ENCODE measurements around the gene TOGARAM2. TPM values are rescaled to one million over a fixed set of nuclear protein-coding genes. Genes with fewer than 3 reads are reported as not detected.

TOGARAM2 gene
- total RNA-seq, 1 experiment from 2014 or later = 0.75 TPM

- ChIA-PET CTCF (no interaction called here), POLR2A (ENCODE audit: low non-redundant PET) (no interaction called here)
- intact Hi-C loops (cut with micrococcal nuclease; ENCODE audit: unreplicated experiment) = no loop called here
- BruUV-seq (replicated peaks) = no TSS peak
- no peaks in the 10 kb centered on the region for H3K27me3 ChIP-seq (replicated peaks; ENCODE audit: insufficient read depth, low read depth, low read length, poor library complexity)
- no peaks in the 10 kb centered on the region for H3K36me3 ChIP-seq (ENCODE audit: insufficient read depth, low read length, poor library complexity, severe bottlenecking)
- DNase-seq (ENCODE audit: low spot score) = no peak
- no peak overlapping the region for H3K27ac ChIP-seq (ENCODE audit: low read depth, low read length, poor library complexity, severe bottlenecking)
- no peak overlapping the region for H3K4me3 ChIP-seq (ENCODE audit: low read depth, low read length, poor library complexity, severe bottlenecking)
- no peaks in the 10 kb centered on the region for H3K9me3 ChIP-seq (ENCODE audit: low read depth, low read length, poor library complexity, severe bottlenecking)
- H3K4me1 ChIP-seq (ENCODE audit: insufficient read depth, low read length, poor library complexity, severe bottlenecking) = no peaks in the 10 kb centered on the region
- TF ChIP-seq EZH2 (IDR thresholded peaks at IDR 0.05; ENCODE audit: borderline replicate concordance, low read depth, low read length, poor library complexity, severe bottlenecking) = no peak
- TF ChIP-seq, protein P1, sequence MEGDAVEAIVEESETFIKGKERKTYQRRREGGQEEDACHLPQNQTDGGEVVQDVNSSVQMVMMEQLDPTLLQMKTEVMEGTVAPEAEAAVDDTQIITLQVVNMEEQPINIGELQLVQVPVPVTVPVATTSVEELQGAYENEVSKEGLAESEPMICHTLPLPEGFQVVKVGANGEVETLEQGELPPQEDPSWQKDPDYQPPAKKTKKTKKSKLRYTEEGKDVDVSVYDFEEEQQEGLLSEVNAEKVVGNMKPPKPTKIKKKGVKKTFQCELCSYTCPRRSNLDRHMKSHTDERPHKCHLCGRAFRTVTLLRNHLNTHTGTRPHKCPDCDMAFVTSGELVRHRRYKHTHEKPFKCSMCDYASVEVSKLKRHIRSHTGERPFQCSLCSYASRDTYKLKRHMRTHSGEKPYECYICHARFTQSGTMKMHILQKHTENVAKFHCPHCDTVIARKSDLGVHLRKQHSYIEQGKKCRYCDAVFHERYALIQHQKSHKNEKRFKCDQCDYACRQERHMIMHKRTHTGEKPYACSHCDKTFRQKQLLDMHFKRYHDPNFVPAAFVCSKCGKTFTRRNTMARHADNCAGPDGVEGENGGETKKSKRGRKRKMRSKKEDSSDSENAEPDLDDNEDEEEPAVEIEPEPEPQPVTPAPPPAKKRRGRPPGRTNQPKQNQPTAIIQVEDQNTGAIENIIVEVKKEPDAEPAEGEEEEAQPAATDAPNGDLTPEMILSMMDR (conservative IDR thresholded peaks at IDR 0.05; ENCODE audit: low read depth, low read length) = no peak
Measured at GRCh38 chr2:29042561-29043075, 61.5 kb downstream of the TOGARAM2 start.

DNA sequence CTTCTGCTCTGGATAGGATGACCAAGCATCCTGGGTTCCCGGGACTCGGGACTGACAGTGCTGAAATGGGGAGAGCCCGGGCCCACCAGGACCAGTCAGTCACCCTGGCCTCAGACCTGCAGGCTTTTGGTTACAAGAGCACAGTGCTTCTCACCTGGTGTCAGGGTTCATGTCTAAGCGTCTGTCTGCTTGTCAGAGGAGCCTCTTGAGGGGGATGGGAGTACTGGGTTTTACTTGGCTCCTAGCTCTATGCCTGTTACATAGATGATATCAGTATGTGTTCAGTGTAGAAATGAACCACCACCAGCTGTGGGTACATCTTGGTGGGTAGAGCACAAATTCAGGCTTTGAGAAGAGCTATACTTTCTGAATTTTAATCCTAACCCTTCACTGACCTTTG, 63.4 kb downstream of the TOGARAM2 start:
- Histone ChIP-seq H3K27me3 (replicated peaks; ENCODE audit: insufficient read depth, low read depth, low read length, poor library complexity) (no peaks in the 10 kb centered on the region), H3K9me3 (ENCODE audit: low read depth, low read length, poor library complexity, severe bottlenecking) (no peaks in the 10 kb centered on the region), H3K4me3 (ENCODE audit: low read depth, low read length, poor library complexity, severe bottlenecking) (no peak overlapping the region), H3K4me1 (ENCODE audit: insufficient read depth, low read length, poor library complexity, severe bottlenecking) (no peaks in the 10 kb centered on the region), H3K27ac (ENCODE audit: low read depth, low read length, poor library complexity, severe bottlenecking) (no peak overlapping the region), H3K36me3 (ENCODE audit: insufficient read depth, low read length, poor library complexity, severe bottlenecking) (no peaks in the 10 kb centered on the region)
- DNase-seq (ENCODE audit: low spot score) = no peak
- ChIA-PET CTCF (no interaction called here), POLR2A (ENCODE audit: low non-redundant PET) (no interaction called here)
- TF ChIP-seq, protein P1 (conservative IDR thresholded peaks at IDR 0.05; ENCODE audit: low read depth, low read length) = no peak
- TF ChIP-seq EZH2 (IDR thresholded peaks at IDR 0.05; ENCODE audit: borderline replicate concordance, low read depth, low read length, poor library complexity, severe bottlenecking) = no peak
- intact Hi-C loops (cut with micrococcal nuclease; ENCODE audit: unreplicated experiment) = no loop called here
- no TSS peak for BruUV-seq (replicated peaks)

DNA sequence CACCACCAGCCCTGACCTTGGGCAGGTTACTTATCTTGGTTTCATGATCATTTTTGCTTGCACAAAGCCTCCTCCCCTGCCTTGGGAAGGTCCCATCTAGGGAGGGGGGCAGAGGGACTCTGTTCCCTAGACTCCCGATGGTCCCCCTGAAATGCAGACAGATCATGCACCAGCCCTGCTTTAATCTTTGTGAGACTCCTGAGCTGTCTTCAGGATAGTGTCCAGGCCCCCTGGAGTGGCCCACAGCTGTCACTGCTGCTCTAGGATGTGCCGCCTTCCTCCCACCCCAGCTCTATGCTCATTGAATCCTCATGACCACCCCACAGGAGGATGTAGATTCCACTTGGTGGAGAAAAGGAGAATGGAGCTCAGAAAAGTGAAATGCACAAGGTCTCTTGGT, 65.2 kb downstream of the TOGARAM2 start:
- no peak for DNase-seq (ENCODE audit: low spot score)
- intact Hi-C loops (cut with micrococcal nuclease; ENCODE audit: unreplicated experiment) = no loop called here

More for the DNA sequence above, 65.2 kb downstream of the TOGARAM2 start:
- no peak for TF ChIP-seq EZH2 (IDR thresholded peaks at IDR 0.05; ENCODE audit: borderline replicate concordance, low read depth, low read length, poor library complexity, severe bottlenecking)
- TF ChIP-seq, protein P1 (conservative IDR thresholded peaks at IDR 0.05; ENCODE audit: low read depth, low read length) = no peak
- no peak overlapping the region for H3K4me3 ChIP-seq (ENCODE audit: low read depth, low read length, poor library complexity, severe bottlenecking)
- POLR2A ChIA-PET (ENCODE audit: low non-redundant PET) = no interaction called here
- no TSS peak for BruUV-seq (replicated peaks)
- H3K36me3 ChIP-seq (ENCODE audit: insufficient read depth, low read length, poor library complexity, severe bottlenecking) = no peaks in the 10 kb centered on the region
- no peaks in the 10 kb centered on the region for H3K9me3 ChIP-seq (ENCODE audit: low read depth, low read length, poor library complexity, severe bottlenecking)
- CTCF ChIA-PET = no interaction called here
- no peaks in the 10 kb centered on the region for H3K4me1 ChIP-seq (ENCODE audit: insufficient read depth, low read length, poor library complexity, severe bottlenecking)
- H3K27ac ChIP-seq (ENCODE audit: low read depth, low read length, poor library complexity, severe bottlenecking) = no peak overlapping the region
- H3K27me3 ChIP-seq (replicated peaks; ENCODE audit: insufficient read depth, low read depth, low read length, poor library complexity) = no peaks in the 10 kb centered on the region

Data from A673 (cell line).